ENCODE measurements around the gene ROCK2.
"Not testable (repeated sequence)": the region's sequence is repeated elsewhere in the genome, so short reads cannot be mapped to it uniquely, and the experiment has no call there.

Gene ROCK2

DNA sequence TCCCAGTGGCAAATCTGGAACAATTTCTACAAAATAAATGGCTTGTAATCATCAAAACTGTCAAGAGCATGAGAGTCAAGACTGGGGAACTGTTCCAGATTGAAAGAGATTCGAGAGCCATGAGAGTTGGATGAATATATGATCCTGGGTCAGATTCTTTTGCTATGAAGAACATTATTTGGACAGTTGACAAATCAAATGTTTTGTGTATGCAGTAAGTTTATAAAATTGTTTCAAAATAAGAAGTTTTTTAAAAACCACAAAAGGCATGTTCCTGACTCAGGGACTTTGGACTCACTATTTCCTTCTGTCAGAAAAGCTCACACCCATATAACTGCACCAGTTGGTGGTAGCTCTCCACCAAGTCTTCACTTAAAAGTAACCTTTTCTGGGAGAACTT lies 38.5 kb downstream of the ROCK2 start:
- no peak for DNase-seq

DNA sequence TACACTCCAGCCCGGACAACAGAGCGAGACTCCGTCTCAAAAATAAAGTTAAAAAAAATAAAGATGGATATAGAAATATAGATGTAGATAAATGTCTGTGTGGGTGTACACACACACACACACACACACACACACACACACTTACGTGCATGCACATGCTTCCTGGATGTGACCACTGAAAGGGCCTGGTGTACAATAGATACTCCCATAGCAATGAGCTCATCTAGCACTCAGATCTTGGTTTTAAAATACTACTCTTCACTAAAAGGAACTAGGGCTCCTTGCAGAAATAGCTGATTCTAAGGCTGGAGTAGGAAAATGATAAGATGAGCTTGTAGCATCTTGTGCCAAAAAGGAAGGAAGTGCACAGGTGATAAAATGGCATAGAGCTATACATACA lies 39.1 kb downstream of the ROCK2 start:
- DNase-seq = no peak

DNA sequence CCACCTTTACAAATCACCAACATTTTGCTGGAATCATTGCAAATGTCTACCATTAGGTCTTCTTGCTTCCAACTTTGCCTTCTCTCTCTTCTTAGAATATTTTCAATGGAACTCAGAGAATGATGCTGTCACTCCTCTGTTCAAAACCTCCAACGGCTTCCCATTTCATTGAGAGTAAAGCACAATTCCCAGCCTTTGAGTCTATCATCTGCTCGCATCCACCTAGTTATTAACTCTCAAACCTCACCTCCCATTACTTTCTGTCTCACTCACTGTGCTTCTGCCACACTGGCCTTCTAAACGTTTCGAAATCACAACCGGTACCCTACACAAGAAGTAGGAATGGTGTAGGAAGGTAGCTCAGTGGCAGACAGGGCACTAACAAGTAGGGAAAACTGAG lies 40.0 kb downstream of the ROCK2 start:
- no peak for DNase-seq

DNA sequence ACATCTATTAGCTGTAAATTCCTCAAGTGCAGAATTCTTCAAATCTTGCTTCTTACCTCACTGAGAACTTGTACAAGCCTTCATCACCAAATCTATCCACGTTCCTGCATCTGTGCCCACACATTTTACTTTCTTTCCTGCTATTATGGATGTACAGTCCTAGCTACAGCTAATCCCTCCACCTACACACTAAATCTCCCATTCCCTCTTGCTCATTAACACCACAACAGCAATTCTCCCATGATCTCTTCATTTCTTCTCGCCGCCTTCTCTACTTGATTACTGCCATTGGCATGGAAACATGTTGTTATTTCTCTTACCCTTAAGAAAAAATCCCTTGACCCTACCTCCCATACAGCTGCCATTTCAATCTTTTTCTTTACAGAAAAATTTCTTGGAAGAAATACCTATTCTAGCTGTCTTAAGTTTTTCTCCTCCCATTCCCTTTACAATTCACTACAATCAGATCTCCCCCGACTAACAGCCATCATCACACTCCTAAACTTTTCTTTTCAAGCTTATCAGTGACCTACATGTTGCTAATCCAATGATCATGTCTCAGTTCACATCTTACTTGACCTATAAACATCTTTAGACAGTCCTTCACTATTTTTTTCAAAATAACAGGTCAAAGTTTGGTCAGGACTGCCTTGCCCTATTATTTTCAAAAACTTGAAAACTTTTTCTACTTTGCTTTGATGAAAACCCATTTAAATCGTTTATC lies 41.0 kb downstream of the ROCK2 start:
- no peak for DNase-seq

DNA sequence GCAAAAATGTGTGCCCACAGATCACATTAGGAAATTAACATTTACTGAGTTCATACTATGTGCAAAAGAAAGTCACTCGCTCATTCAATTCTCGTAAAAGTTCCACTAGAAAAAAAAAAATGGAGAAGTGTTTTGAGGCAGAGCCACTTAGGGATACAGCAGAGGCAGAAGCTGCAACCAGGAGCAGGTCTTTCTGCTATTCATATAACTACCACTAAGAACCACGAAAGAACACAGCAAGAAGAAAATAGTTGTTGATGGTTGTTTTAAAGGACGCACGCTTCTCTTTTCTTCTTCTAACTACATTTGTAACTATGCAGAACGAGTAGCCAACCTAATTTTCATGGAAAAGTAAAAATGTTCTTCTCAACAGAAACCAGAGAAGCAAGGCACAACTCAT lies 45.0 kb downstream of the ROCK2 start:
- DNase-seq = no peak

DNA sequence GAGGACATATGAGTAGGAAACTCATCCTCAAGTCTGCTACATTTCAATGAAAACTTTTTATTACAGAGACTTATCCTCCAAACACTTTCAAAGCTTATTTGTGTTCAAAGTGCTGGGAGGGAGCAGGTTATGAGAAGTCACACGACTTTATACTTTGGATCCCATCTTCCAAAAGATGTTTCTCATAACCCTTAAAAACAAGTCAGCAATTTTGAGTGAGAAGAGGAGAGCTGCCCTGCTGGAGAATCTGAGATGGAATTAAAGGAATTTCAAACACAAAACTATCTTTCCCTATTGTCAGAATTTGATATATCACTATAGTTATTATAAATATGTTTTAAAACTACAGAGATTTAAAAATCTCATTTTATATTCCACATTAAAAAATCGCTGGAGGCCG lies 45.8 kb downstream of the ROCK2 start:
- no peak for DNase-seq

DNA sequence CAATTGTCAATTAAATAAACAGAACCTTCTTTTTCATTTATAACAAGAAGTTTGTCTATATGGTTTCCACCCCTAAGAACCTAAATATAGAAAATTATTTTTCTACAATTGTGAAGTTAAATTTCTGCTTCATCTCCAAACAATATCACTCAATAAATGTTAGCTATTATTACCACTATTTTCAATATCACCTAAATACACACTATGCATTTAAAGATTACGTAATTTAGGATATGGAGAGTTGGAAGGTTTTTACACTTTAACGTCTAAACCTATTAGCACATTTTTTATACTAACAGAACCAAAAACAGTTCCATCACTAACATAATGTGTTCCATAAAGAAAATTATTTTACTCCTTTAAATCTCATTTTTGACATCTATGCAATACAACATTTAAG lies 48.0 kb downstream of the ROCK2 start:
- no peak for DNase-seq

DNA sequence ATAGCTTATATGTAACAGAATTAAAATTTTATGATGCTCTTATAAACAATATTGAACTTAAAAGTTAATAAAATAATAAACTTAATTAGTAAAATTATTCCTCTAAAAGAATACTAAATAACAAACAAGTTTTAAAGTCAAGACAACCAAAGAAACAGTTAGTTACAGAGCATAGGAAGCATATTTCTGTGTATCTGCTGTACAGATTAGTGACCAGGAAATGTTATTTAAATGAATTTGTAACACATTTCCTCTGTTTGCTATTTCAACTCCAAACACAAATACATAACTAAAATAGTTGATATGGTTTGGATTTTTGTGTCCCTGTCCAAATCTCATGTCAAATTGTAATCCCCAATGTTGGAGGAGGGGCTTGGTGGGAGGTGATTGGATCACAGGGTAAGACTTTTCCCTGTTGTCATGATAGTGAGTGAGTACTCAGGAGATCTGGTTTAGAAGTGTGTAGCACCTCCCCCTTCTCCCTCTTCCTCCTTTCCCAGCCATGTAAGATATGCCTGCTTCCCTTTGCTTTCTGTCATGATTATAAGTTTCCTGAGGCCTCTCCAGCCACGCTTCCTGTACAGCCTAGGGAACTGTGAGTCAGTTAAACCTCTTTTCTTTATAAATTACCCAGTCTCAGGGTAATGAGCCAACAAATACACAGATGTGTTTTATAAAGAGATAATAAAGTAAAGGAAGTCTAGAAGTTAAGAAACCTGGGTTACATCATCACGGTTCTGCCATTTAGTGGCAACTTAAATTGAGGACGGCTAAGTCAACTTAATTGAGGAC lies 51.8 kb downstream of the ROCK2 start:
- no peak for DNase-seq

DNA sequence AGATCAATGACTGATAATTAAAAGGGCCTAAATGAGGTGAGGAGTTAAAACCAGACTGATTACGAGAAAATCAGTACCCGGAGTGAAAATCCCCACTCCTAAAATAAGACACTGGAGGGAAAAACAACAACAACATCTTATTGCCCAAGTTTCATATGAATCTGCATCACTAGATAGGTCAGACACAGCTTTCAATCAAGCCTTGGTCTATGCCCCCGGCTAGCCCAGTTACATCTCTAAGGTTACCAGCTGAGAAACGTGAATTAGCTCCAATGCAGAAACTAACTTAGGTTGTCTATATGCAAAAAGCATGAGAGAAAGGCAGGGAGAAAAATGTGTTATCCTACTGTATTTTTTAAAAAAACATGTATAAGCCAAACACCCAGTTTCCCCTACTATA lies 53.7 kb downstream of the ROCK2 start:
- no peak for DNase-seq

DNA sequence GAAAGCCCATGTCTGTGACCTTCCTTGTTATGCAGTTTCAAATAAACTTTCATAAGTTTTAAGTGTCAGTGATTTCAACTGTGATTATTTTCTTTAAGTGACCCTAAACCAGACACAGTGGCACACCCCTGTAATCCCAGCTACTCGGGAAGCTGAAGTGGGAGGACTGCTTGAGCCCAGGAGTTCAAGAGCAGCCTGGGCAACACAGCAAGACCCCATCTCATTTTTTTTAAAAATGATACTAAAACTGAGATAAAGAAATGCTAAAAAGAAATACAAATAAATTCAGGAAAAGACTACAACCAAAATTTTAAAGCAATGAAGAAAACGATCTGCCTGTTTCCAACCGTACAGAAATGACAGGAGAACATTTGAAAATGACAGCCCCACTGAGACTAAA lies 54.2 kb downstream of the ROCK2 start:
- DNase-seq = no peak

DNA sequence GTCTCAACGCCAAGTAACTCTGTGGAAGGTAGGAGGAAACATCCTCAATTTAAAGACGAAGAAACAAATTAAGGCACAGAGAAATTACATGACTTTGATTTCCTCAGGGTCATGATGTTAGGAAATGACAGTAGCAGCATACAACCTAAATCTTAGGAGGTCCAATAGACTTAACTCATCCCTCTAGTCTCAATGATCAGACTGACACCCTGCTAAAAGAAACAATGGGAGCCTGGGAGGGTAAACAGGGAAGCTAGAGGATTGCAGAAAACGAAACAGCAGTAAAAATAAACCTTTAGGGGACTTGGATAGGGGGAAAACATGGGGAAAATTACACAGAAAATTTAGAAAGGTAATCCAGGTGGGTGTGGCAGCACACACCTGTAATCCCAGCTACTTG lies 56.0 kb downstream of the ROCK2 start:
- no peak for DNase-seq

DNA sequence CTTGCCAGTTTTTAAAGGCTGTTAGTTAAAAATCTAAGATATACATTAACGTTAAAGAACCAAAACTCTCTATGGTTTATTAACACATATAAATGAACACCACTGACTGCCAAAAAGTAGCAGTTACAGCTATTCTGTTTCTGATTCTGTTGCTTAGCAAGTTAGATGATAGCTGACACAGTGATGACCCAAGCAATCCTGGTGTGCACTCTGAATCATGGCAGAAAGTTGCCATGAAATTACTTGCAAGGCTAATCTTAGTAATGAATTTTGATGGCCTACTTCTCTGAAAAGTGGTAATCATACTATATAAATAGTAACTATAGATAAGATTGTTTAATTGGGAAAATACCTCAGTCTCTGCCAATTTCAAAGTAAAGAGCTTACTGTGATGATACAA lies 57.7 kb downstream of the ROCK2 start:
- no peak for DNase-seq

DNA sequence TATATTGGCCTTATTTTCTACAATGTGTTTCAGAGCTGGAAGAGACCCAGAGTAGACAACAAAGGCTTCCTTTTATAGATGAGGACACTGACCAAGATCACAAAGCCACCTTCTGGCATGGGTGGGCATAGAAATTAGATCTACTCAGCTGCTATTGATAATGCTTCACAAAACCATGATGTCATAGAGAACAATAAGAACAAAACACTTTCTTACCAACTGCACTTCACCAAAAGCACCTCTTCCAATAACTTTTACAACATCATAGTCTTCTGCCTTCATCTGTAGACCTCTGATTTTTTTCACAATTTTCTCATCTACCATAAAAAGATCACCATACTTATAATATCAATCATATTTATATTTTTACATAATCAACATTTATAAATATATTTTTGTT lies 58.1 kb downstream of the ROCK2 start:
- DNase-seq = no peak

DNA sequence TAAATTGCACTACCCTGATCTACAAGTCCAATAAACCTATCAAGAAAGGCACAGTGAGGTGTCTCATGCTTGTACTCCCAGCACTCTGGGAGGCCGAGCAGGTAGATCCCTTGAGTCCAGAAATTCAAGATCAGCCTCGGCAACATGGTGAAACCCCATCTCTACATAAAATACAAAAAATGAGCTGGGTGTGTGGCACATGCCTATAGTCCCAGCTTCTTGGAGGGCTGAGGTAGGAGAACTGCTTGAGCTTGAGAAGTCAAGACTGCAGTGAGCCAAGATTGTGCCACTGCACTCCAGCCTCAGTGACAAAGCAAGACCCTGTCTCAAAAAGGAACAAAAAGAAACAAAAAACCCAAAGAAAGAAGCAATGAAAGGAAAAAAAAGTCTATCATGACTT lies 58.9 kb downstream of the ROCK2 start:
- no peak for DNase-seq

DNA sequence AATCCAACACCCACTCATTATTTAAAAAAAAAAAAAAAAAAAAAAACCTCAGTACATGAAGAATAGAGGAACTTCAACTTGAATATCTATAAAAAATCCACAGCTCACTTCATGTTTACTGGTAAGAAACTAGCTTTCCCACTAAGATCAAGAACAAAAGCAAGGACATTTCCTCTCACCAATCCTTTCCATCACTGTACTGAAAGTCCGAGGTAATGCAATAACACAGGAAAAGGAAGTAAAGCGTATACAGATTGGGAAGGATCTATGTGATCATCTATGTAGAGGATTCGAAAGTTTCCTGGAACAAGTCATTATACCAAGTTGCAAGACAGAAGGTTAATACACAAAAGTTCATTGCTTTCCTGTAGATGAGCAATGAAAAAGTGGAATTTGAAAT lies 63.2 kb downstream of the ROCK2 start:
- DNase-seq = no peak

DNA sequence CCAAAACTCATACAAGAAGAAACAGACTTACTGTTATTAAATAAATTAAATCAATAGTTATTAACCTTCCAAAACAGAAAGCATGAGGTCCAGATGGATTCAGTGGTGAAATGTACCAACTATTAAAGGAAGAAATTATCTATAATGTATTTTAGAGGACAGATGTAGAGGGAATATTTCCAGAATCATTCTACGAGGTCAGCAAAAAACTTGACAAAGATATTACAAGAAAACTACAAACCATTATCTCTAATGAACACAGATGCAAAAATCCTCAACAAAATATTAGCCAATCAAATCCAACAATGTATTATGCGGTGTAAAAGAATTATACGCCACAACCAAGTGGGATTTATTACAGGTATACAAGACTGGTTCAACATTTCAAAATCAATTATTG lies 63.7 kb downstream of the ROCK2 start:
- DNase-seq = no peak

DNA sequence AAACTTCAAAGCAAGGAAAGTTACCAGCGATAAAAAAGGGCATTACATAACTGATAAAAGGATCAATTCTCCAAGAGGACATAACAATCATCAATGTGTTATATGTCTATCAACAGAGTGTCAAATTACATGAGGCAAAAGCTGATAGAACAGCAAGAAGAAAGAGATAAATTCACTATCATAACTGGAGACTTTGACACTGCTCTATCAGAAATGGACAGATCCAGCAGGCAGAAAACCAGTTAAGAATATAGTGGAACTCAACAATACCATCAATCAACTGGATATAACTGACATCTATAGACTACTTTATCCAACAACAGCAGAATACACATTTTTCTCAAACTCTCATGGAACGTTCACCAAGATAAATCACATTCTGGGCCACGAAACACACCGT lies 65.0 kb downstream of the ROCK2 start:
- DNase-seq = no peak

DNA sequence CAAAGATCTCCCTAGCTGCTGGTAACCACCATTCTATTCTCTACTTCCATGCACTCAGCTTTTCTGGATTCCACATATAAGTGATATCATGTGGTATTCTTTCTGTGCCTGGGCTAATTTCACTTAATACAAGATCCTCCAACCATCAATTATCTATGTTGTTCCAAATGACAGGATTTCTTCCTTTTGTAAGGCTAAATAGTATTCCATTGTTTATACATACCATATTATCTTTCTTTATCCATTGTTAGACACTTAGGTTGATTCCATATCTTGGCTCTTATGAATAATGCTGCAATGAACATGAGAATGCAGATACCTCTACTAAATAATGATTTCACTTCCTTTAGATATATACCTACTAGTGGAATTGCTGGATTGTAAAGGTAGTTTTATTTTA lies 66.2 kb downstream of the ROCK2 start:
- DNase-seq = no peak

DNA sequence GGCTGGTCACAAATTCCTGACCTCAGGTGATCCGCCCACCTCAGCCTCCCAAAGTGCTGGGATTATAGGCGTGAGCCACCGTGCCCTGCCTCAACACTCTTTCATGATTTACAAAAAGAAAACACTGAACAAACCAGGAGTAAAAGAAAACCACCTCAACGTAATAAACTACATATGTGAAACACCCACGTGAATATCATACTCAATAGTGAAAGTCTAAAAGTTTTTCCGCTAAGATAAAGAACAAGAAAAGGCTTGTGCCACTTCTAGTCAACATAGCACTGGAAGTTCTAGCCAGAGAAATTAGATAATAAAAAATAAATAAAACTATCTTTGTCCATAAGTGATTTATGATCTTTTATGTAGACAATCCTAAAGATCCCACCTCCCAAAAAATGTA lies 68.5 kb downstream of the ROCK2 start:
- no peak for DNase-seq

DNA sequence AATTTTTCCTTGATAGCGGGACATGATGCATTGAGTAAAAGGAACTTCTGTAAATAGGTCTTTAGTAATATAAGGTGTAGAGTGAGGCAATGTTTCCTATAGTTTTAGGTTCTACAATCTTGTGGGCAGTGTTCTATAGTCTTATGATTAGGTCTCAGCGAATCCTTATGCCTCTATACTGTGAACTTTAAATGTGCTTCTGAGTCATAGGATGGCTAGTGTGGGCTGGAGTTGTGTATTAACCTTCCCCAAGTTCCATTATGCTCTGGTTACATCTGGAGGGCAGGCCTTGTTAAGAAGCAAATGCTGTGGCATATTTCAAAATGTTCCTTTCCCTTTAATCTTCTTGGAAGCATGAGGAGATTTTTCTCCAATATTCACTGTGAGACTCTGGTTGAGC lies 73.5 kb downstream of the ROCK2 start:
- DNase-seq = no peak

DNA sequence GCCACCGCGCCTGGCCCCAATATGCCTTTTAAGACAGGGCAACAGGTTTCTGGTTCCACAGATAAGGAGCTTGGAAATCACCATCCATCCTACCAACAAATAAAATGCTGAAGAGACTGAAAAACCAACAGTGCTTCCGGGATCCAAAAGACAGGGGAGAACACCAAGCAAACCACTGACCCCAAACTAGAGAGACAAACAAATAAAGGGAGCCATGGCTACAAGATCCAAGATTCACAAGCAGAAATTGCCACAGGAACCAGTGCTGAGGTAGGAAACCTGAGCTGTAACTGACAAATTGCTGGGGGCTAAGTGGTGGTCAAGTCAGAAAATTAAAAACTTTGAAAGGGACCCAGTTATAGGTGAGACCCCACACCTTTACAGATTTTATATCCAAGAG lies 76.5 kb downstream of the ROCK2 start:
- DNase-seq = no peak

DNA sequence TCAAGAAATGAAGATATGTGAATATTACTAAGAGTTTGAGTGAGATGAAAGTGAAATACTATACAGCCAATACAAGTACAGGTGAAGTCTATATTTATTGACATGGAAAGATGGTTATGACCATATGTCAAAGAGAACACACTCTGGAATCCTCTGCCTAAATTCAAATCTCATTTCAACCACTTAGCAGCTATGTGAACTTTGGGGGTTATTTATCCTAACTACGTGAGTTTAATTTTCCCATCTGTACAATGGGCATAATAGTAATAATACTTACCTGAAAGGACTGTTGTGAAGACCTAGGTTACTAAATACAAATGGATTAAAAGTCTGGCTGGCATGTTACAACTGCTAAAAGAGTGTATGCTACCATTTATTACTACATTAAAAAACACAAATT lies 79.6 kb downstream of the ROCK2 start:
- no peak for DNase-seq

DNA sequence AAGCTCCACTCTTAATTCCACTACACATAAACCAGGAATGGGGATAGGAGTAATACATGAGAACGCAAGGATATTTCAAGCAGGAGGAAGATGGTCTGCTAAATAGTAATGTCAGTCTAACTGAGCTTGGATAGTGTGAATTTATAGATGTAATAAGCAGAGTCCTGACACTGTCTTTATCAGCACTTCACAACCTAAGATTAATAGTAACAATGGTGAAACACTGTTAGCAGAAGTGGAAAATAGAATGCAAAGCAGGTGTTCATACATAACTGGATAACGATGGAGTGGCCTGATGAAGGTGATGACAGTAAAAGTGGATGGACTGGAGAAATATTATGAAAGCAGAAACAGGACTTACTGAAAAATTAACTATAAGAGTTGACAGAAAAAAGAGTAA lies 80.4 kb downstream of the ROCK2 start:
- DNase-seq = no peak

DNA sequence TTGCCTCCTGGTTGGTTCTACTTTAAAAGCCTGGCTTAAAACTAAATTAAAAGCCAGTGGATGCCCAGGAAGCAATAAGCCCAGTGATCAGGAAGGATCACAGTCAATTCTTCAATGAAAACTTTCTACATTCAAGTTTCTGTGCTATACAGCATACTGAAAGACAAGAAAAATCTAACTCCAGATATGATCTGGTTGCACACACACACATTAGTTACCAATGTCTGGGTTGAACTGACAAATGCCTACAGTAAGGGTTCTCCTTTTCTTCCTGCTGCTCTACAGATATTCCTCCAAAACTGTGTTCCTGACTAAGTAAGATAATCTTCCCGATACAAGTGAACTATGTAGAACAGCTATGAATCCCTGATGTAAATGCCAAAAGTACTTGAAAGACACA lies 81.3 kb downstream of the ROCK2 start:
- no peak for DNase-seq

DNA sequence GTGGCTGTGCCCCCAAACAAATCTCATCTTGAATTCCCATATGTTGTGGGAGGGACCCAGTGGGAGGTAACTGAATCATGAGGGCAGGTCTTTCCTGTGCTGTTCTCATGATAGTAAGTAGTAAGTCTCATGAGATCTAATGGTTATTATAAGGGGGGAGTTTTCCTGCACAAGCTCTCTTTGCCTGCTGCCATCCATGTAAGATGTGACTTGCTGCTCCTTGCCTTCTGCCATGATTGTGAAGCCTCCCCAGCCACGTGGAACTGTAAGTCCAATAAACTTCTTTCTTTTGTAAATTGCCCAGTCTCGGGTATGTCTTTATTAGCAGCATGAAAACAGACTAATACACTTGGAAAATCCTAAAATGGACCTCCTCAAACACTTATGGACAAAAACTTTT lies 82.0 kb downstream of the ROCK2 start:
- not testable (repeated sequence) for DNase-seq
